Neuronal stem cell (in vitro differentiated cells): ENCODE data around the gene TRAF3IP3.

ENCODE experiments used
- DNase-seq: peaks from one replicate; pipeline ENCODE4 v3.0.0-alpha.2; 2013; ENCODE audit warnings: low spot score
- H2AFZ ChIP-seq: one replicate; pipeline ENCODE4 v1.6.1; 2013; ENCODE audit warnings: mild to moderate bottlenecking, low read length, inconsistent platforms
- H2AK5ac ChIP-seq: 2 replicates; pipeline ENCODE4 v1.6.1; 2013; ENCODE audit warnings: low read depth, mild to moderate bottlenecking, inconsistent platforms, low read length, moderate library complexity, mixed read lengths
- H2BK120ac ChIP-seq: 2 replicates; pipeline ENCODE4 v1.6.1; 2013; ENCODE audit warnings: low read depth, mild to moderate bottlenecking, inconsistent platforms, low read length, moderate library complexity, mixed read lengths
- H2BK12ac ChIP-seq: one replicate; pipeline ENCODE4 v1.6.1; 2013; ENCODE audit warnings: low read length, inconsistent platforms
- H2BK15ac ChIP-seq: 2 replicates; pipeline ENCODE4 v1.6.1; 2013; ENCODE audit warnings: mild to moderate bottlenecking, low read length, inconsistent platforms, mixed read lengths
- H2BK5ac ChIP-seq: one replicate; pipeline ENCODE4 v1.6.1; 2013; ENCODE audit warnings: inconsistent platforms, mild to moderate bottlenecking, low read length, moderate library complexity
- H3K14ac ChIP-seq: one replicate; pipeline ENCODE4 v1.6.1; 2013; ENCODE audit warnings: low read length, inconsistent platforms
- H3K18ac ChIP-seq: 2 replicates; pipeline ENCODE4 v1.6.1; 2013; ENCODE audit warnings: low read length, inconsistent platforms
- H3K23ac ChIP-seq: 2 replicates; pipeline ENCODE4 v1.6.1; 2013; ENCODE audit warnings: low read depth, mild to moderate bottlenecking, mixed read lengths, low read length, inconsistent platforms; ENCODE audit not compliant: poor library complexity
- H3K27ac ChIP-seq: replicated peaks from 3 replicates; pipeline ENCODE4 v1.5.1; 2013; ENCODE audit warnings: low read length, inconsistent platforms
- H3K27me3 ChIP-seq, 3 experiments: 2 replicates each; pipeline ENCODE4 v1.6.1; 2013; ENCODE audit warnings: low read length in 3 of 3, mild to moderate bottlenecking in 2 of 3, inconsistent platforms in 1 of 3, low read depth in 1 of 3, mixed read lengths in 1 of 3, moderate library complexity in 1 of 3; ENCODE audit not compliant: control insufficient read depth in 3 of 3, insufficient read depth in 3 of 3
- H3K36me3 ChIP-seq, 2 donors: replicated peaks in 1 of 2; 2 replicates each; pipeline ENCODE4 v1.6.1; 2013; ENCODE audit warnings: low read length in 2 of 2; ENCODE audit not compliant: control insufficient read depth in 2 of 2, insufficient read depth in 2 of 2
- H3K4ac ChIP-seq: 2 replicates; pipeline ENCODE4 v1.6.1; 2013; ENCODE audit warnings: inconsistent platforms, mild to moderate bottlenecking, low read length, moderate library complexity
- H3K4me1 ChIP-seq, 2 donors: 1 replicate in 1 of 2; 2 replicates in 1 of 2; pipeline ENCODE4 v1.6.1; 2013; ENCODE audit warnings: low read length in 2 of 2, low read depth in 1 of 2; ENCODE audit not compliant: control insufficient read depth in 2 of 2, insufficient read depth in 1 of 2
- H3K4me2 ChIP-seq: one replicate; pipeline ENCODE4 v1.6.1; 2013; ENCODE audit warnings: mild to moderate bottlenecking, low read length, inconsistent platforms; ENCODE audit not compliant: insufficient read depth, poor library complexity, severe bottlenecking
- H3K4me3 ChIP-seq, 2 donors: 2 replicates each; pipeline ENCODE4 v1.5.1; 2013; ENCODE audit warnings: low read length in 2 of 2, mild to moderate bottlenecking in 2 of 2, inconsistent platforms in 1 of 2, moderate library complexity in 1 of 2
- H3K79me1 ChIP-seq: one replicate; pipeline ENCODE4 v1.6.1; 2013; ENCODE audit warnings: low read depth, mild to moderate bottlenecking, inconsistent platforms, low read length, moderate library complexity
- H3K9ac ChIP-seq: one replicate; pipeline ENCODE4 v1.6.1; 2013; ENCODE audit warnings: mild to moderate bottlenecking, low read depth, low read length, inconsistent platforms; ENCODE audit not compliant: poor library complexity
- H3K9me3 ChIP-seq, 2 donors: replicated peaks in 1 of 2; 2 replicates each; pipeline versions ENCODE3 to v1.6.1; 2013; ENCODE audit warnings: low read length in 2 of 2, mild to moderate bottlenecking in 2 of 2, inconsistent platforms in 1 of 2, low read depth in 1 of 2, mixed read lengths in 1 of 2, moderate library complexity in 1 of 2; ENCODE audit not compliant: control insufficient read depth in 2 of 2, insufficient read depth in 1 of 2
- H4K8ac ChIP-seq: one replicate; pipeline ENCODE4 v1.6.1; 2013; ENCODE audit warnings: low read depth, mild to moderate bottlenecking, inconsistent platforms, low read length, moderate library complexity
- H4K91ac ChIP-seq: one replicate; pipeline ENCODE4 v1.6.1; 2013; ENCODE audit warnings: low read length, low read depth, mild to moderate bottlenecking, inconsistent platforms; ENCODE audit not compliant: poor library complexity
- WGBS, 2 donors: extraction: QIAGEN DNeasy Blood & Tissue Kit; methylation state at CpG; one replicate each; pipeline ENCODE4 v1.1.7; 2013; ENCODE audit warnings: missing lambda C conversion rate in 2 of 2, mixed read lengths in 1 of 2; ENCODE audit not compliant: insufficient read length in 2 of 2, insufficient replicate concordance in 1 of 2; ENCODE audit errors: extremely low coverage in 2 of 2; 5-methylcytosine and 5-hydroxymethylcytosine counted together

Gene TRAF3IP3

DNA sequence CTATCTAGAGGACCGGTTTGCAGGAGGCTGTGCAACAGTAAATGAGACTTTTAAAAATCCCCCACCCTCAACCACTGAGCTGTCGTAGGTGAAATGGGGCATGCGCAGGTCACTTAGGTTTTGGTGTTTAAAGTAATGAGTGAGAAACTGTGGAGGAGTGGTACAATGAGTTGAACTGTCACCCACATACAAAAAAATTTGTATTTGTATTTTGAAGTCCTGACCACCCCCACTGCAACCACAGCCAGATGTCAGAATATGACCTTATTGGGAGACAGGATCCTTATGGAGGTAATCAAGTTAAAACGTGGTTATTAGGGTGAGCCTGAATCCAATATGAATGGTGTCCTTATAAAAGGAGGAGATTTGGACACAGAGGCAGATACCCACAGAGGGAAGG, 51.7 kb downstream of the TRAF3IP3 start:
- Histone ChIP-seq H3K4me2 (no peak overlapping the region), H3K27ac (no peak overlapping the region), H3K14ac (no peak overlapping the region), H3K36me3 (no peaks in the 10 kb centered on the region), H3K9me3 (peaks cover 0 to 4% of the 10 kb centered on the region in 2 donors), H3K4ac (no peak overlapping the region), H2AK5ac (no peak overlapping the region), H3K79me1 (no peaks in the 10 kb centered on the region), H2AFZ (no peak overlapping the region), H3K4me3 (no peak overlapping the region), H3K27me3 (peaks cover 0 to 49% (median 21%) of the 10 kb centered on the region in 3 experiments), H4K91ac (no peak overlapping the region), H2BK12ac (no peak overlapping the region), H3K4me1 (peaks cover 4 to 8% of the 10 kb centered on the region in 2 donors), H2BK5ac (no peak overlapping the region), H3K23ac (no peak overlapping the region), H2BK15ac (no peak overlapping the region), H2BK120ac (no peak overlapping the region), H3K18ac (no peak overlapping the region), H3K9ac (no peak overlapping the region), H4K8ac (no peak overlapping the region)
- WGBS, 2 donors: no CpG with 5 or more reads among the region's 4 CpGs
- DNase-seq: no peak

GRCh38 chr1:209808059-209808581, 52.3 kb downstream of the TRAF3IP3 start:
- Histone ChIP-seq H3K9ac (no peak overlapping the region), H3K4me1 (peaks cover 4 to 8% of the 10 kb centered on the region in 2 donors), H2BK5ac (no peak overlapping the region), H3K27me3 (peaks cover 0 to 49% (median 21%) of the 10 kb centered on the region in 3 experiments), H3K18ac (no peak overlapping the region), H2BK12ac (no peak overlapping the region), H3K79me1 (no peaks in the 10 kb centered on the region), H2BK15ac (no peak overlapping the region), H3K4me3 (no peak overlapping the region), H2AFZ (no peak overlapping the region), H3K23ac (peak overlapping the region; percentile 38), H2AK5ac (no peak overlapping the region), H3K14ac (no peak overlapping the region), H3K4ac (no peak overlapping the region), H2BK120ac (no peak overlapping the region), H4K8ac (no peak overlapping the region), H3K36me3 (no peaks in the 10 kb centered on the region), H3K27ac (no peak overlapping the region), H4K91ac (no peak overlapping the region), H3K4me2 (no peak overlapping the region), H3K9me3 (peaks cover 0 to 4% of the 10 kb centered on the region in 2 donors)
- no peak for DNase-seq

DNA sequence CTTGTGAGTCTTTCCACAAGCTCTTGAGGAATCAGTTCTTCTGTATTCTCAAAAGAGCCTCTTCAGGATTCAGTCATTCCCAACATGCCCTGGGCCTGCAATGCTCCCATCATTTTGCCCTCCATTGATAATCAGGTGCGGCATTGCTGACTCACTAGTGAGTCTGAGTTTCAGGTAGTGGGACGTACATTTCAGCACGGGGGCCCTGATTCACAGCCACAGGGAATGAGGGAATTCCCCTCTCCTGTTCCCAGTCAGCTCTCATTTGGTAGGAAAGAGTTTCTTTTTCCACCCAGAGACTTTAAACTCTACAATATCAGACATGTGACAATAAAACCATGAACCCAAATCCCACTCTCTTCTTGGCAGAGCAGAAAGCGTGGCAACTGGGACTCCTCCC, 53.8 kb downstream of the TRAF3IP3 start:
- Histone ChIP-seq H3K18ac (no peak overlapping the region), H3K9ac (no peak overlapping the region), H2AFZ (no peak overlapping the region), H2BK12ac (no peak overlapping the region), H4K8ac (no peak overlapping the region), H2BK120ac (no peak overlapping the region), H3K23ac (no peak overlapping the region), H3K36me3 (no peaks in the 10 kb centered on the region), H3K27ac (no peak overlapping the region), H4K91ac (no peak overlapping the region), H3K4me3 (no peak overlapping the region), H3K4me1 (peaks cover 4 to 8% of the 10 kb centered on the region in 2 donors), H3K4me2 (no peak overlapping the region), H2BK15ac (no peak overlapping the region), H2BK5ac (no peak overlapping the region), H3K79me1 (no peaks in the 10 kb centered on the region), H3K27me3 (peaks cover 0 to 42% (median 13%) of the 10 kb centered on the region in 3 experiments), H3K14ac (no peak overlapping the region), H2AK5ac (no peak overlapping the region), H3K9me3 (peaks cover 0 to 4% of the 10 kb centered on the region in 2 donors), H3K4ac (no peak overlapping the region)
- no peak for DNase-seq
- no CpG with 5 or more reads among the region's 4 CpGs for WGBS, 2 donors

DNA sequence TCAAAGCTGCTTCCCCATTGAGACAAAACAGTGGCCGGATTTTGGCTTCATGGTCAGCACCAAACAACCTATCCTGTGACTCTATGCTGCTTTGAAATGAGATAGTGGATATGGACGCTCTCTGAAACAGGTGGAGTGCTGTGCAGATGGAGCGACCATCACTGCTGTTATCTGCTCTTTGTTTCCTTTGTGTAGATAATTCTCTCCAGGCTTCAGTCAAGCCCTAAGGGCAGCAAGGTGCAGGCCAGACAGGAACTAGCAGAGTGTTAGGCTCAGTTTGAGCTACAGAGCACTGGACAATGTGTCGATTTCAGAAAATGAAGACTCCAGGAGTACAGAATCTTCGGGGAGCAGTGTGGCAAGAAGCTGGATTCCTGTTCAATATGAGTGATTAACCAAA, 54.9 kb downstream of the TRAF3IP3 start:
- H3K27me3 ChIP-seq: peaks cover 0 to 35% (median 1%) of the 10 kb centered on the region in 3 experiments
- H3K4me2 ChIP-seq: no peak overlapping the region
- DNase-seq: no peak
- H3K4me3 ChIP-seq: no peak overlapping the region
- no peak overlapping the region for H3K4ac ChIP-seq
- no peak overlapping the region for H2BK15ac ChIP-seq
- no peak overlapping the region for H3K14ac ChIP-seq
- no peak overlapping the region for H4K8ac ChIP-seq
- no peak overlapping the region for H4K91ac ChIP-seq
- H2AK5ac ChIP-seq: no peak overlapping the region
- H3K23ac ChIP-seq: no peak overlapping the region
- no peaks in the 10 kb centered on the region for H3K79me1 ChIP-seq
- peak overlapping the region; percentile 73 for H2AFZ ChIP-seq
- H3K9me3 ChIP-seq: peaks cover 0 to under 1% of the 10 kb centered on the region in 2 donors
- no peak overlapping the region for H2BK12ac ChIP-seq
- no peak overlapping the region for H3K27ac ChIP-seq
- no peak overlapping the region for H2BK5ac ChIP-seq
- no peak overlapping the region for H2BK120ac ChIP-seq
- no CpG with 5 or more reads among the region's 5 CpGs for WGBS, 2 donors
- H3K4me1 ChIP-seq: peaks cover 4 to 7% of the 10 kb centered on the region in 2 donors
- no peak overlapping the region for H3K18ac ChIP-seq
- no peaks in the 10 kb centered on the region for H3K36me3 ChIP-seq
- no peak overlapping the region for H3K9ac ChIP-seq
